ENCODE results near the gene ITSN1.
"Not testable (repeated sequence)": the region's sequence is repeated elsewhere in the genome, so short reads cannot be mapped to it uniquely, and the experiment has no call there.

ITSN1 gene

DNA sequence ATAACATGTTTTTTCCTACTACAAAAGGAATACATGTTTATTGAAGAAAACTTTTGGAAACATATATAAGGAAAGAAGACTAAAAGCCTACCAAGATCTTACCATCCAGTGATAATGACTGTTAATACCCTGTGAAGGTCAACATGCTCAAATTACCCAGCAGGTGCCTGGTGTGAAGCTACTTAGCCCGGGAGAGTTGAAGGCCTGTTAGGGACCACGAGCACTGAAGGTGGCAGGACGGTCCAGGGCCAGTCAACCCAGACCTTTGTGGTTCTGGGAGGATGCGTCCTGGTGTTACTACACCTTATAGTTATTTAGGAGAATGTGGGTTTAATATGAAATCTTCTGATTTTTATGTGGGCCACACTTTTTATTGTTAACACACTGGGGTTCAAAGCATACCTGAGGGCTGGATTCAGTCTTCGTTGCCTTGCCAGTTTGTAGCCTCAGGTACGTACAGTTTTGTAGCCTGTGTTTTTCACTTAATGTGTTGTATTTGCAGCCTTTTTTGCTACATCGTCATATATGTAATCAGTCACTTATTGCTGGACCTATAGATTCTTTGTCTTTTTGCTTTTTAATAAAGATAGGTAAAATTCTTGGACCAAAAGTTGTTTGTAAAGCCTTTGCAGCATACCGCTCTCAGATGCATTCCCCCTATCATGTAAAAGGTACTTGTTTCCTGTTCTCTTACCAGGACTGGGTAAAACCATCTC is 9.8 kb downstream of the ITSN1 start:
- no peak for DNase-seq (ENCODE audit: low read depth)

- DNase-seq (ENCODE audit: low read depth): no peak
Observed at GRCh38 chr21:33654412-33654811, 12.1 kb downstream of the ITSN1 start.

GRCh38 chr21:33655588-33656221 is 13.4 kb downstream of the ITSN1 start:
- no peak for DNase-seq (ENCODE audit: low read depth)

DNA sequence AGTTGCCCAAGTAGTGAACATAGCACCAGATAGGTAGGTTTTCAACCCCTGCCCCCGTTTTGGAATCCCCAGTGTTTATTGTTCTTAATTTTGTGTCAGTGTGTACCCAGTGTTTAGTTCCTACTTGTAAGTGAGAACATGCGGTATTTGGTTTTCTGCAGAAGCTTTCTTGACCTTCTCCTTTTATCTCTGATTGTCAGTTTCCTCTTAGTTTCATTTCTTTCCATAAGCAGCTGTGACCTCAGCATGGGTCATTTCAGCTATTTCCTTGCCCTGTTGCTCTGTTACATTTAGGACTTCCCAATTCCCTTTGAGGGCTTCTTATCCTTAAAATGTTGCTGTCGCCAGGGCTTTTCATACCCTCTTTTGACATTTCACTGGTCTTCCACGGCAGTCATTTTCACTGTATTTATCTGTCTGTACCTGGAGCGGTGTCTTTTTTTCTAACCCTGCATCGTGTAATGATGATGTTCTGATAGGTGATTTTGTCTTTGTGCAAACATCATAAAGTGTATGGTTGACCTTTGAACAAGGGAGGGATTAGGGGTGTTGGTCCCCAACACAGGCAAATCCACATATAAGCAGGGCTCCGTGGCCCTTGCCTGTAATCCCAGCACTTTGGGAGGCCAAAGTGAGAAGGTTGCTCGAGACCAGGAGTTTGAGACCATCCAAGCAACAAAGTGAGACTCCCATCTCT is 15.0 kb downstream of the ITSN1 start:
- DNase-seq (ENCODE audit: low read depth): no peak

- no peak for DNase-seq (ENCODE audit: low read depth)
Observed at GRCh38 chr21:33658919-33659567, 16.7 kb downstream of the ITSN1 start.

DNA sequence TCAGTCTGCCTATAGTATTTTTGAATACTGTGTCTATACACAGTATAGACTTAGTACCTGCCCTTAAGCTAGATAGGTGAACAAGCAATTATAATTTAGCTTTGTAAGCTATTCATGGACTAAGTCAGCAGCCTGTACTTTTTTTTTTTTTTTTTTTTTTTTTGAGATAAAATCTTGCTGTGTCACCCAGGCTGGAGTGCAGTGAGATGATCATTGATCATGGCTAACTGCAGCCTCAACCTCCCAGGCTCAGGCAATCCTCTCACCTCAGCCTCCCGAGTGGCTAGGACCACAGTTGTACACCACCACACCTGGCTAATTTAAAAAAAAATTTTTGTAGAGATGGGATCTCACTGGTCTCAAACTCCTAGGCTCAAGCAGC is 17.3 kb downstream of the ITSN1 start:
- DNase-seq (ENCODE audit: low read depth): no peak

GRCh38 chr21:33660406-33660805 is 18.1 kb downstream of the ITSN1 start:
- DNase-seq (ENCODE audit: low read depth): no peak

DNA sequence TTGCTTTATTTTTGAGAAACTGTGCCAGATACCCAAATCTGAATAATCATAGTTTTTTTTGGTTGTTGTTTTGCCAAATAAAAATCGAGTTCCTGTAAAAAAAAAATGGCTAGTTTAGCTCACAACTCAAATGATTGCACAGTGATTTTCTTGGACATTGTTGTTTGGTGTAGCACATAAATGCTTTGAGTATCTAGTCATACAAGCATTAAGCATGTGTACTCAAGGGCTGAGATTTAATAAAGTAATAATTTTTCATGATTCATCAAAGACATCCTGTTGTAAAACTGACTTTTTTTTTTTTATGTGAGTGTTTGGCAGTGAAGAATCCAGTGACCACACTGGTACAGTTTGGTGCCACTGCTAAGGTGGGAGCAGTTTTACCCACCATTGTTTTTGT is 18.8 kb downstream of the ITSN1 start:
- no peak for DNase-seq (ENCODE audit: low read depth)

- DNase-seq (ENCODE audit: low read depth): no peak
Observed at GRCh38 chr21:33662046-33662445, 19.7 kb downstream of the ITSN1 start.

DNA sequence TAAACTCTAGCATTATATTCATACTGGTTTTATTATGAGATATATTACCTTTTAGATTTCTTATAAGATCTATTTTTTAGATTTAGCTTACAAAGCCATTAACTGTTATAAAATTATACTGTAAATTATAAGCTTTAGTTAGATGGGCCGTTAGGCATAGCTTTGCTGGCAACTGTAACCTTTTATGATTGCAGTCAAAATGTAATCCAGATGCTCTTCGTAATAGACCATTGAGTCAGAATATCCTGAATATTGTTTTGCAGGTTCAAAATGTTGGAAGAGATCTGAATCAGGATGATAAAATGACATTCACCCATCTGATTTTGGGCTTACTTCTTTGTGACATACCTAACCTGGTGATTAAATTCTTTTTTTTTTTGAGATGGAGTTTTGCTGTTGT is 20.9 kb downstream of the ITSN1 start:
- DNase-seq (ENCODE audit: low read depth): no peak

GRCh38 chr21:33664135-33664534 is 21.8 kb downstream of the ITSN1 start:
- no peak for DNase-seq (ENCODE audit: low read depth)

GRCh38 chr21:33666153-33666552 is 23.9 kb downstream of the ITSN1 start:
- no peak for DNase-seq (ENCODE audit: low read depth)

DNA sequence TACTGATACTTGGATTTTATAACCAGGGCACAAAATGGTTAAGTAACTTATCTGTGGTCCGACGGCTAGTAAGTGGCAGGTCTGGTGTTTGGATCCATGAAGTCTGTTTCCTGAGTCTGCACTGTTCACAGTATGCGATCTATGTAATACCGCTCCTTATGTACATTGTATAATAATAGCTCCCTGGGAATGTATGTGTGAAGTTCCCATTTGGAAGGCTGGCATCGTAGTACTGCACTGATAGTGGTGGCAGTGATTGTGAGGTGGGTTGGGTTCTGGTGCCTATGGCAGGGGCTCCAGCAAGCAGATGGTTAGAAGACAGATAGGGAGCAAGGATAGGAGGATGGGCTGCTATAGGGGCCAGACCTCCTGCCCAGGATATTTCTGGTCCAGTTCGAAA is 25.3 kb downstream of the ITSN1 start:
- DNase-seq (ENCODE audit: low read depth): no peak

DNA sequence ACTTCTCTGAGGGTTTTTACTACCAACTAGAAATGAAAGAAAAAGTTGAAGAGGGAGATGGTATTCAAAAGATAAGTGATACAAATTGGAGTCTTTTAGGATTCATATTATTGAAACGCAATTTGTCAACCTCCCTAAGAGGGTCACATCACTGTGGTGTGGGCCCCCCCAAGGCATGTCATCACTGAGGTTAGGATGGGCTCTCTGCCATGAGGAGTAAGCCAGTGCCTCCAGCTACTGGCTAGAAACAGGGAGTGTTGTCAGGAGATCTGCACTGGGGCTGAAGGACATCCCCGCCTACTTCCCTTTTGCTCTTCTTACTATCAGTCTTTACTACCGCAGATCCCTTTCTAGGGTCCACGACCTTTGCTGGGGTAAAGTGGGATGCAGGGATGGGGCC is 25.9 kb downstream of the ITSN1 start:
- DNase-seq (ENCODE audit: low read depth): no peak

- no peak for DNase-seq (ENCODE audit: low read depth)
Observed at GRCh38 chr21:33668620-33669019, 26.3 kb downstream of the ITSN1 start.

- no peak for DNase-seq (ENCODE audit: low read depth)
Observed at GRCh38 chr21:33670076-33670978, 28.0 kb downstream of the ITSN1 start.

DNA sequence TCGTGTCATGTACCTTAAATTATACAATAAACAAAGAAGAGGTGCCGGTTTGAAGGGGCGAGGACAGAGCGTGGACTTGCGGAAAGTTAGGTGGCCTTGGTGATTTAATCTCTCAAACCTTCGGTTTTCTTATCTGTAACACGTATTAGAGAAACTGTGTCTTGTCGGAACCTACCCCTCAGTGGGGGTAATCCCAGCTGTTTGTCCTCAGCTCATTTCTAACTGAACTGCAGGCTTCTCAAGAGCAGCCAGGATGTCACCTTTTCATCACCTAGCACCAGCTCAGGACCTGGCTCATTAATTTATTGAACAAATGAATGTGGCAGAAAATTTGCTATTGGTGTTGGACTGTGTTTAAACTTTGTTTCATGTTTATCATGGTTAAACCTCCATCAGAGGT is 31.2 kb downstream of the ITSN1 start:
- DNase-seq (ENCODE audit: low read depth): no peak

DNA sequence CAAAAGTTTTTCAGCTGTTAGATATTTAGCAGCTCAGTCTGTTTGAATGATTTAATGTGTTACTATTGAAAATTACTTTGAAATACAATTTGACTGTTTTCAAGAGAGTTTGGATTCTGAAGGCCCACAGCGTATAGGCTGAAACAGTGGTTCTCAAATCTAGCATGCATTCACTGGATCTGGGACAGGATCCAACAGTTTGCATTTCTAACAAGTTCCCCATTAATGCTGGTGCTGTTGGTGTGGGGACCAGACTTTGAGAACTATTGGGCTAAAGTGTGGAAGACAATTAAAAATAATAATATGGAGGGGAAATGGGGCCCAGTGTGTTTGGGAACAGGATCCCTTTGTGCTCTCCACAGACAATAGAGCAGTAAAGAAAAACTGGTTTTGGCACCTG is 31.9 kb downstream of the ITSN1 start:
- DNase-seq (ENCODE audit: low read depth): no peak

DNA sequence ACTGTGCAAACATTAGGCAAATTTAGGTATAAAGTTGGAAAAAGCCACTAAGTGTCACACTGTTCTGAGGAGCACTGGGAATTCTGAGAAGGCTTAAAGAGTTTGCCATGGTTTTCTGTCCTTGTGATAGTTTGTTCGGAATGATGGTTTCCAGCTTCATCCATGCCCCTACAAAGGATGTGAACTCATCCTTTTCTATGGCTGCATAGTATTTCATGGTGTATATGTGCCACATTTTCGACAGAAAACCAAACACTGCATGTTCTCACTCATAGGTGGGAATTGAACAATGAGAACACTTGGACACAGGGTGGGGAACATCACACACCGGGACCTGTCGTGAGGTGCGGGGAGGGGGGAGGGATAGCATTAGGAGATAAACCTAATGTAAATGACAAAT is 34.4 kb downstream of the ITSN1 start:
- not testable (repeated sequence) for DNase-seq (ENCODE audit: low read depth)

DNA sequence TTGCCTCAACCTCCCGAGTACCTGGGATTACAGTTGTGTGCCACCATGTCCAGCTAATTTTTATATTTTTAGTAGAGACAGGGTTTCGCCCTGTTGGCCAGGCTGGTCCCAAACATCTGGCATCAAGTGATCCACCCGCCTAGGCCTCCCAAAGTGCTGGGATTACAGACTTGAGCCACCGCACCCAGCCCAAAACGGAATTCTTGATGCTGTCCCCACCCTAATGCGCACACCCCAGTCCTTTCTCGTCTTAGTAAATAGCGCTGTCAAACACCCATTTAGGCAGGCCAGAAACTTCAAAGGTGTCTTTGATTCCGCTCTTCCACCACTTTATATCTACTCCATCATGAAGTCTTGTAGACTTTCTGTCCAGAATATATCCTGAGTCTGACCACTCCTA is 35.1 kb downstream of the ITSN1 start:
- DNase-seq (ENCODE audit: low read depth): no peak

DNA sequence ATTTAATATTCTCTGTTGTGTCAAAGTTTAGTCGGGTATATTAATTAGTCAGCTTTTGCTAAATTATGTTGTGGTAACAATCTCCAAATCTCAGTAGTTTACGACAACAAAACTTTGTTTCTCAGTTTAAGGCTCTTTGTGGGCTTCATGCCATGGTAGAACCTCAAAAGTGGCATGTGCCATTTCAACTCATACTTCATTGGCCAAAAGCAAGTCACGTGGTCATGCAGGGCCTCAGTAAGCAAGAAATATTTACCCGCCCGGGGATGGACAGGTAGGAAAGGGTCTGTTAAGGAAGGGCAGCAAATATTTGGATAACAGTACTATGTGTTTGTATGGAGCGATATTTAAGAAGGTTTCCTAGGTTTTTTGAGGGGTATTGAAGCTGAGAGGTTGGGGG is 38.6 kb downstream of the ITSN1 start:
- no peak for DNase-seq (ENCODE audit: low read depth)

All from GM04503 (cell line).